Uterus (tissue), 2 donors: ENCODE data around the gene TRIM69.

Source experiments
- CTCF ChIP-seq, 4 experiments: fragments of 200-600 bp in 2 of 4; fragments of 450-650 bp in 2 of 4; sonication (generic) in 2 of 4; IDR thresholded peaks; one replicate each; pipeline ENCODE4 v1.5.1; 2016 to 2019; ENCODE audit warnings: antibody characterized with exemption in 4 of 4, mild to moderate bottlenecking in 2 of 4, moderate library complexity in 1 of 4
- POLR2A ChIP-seq, 2 donors: fragments of 450-650 bp; IDR thresholded peaks; one replicate each; pipeline ENCODE4 v1.6.1; 2016; ENCODE audit warnings: antibody characterized with exemption in 2 of 2, mild to moderate bottlenecking in 1 of 2, moderate library complexity in 1 of 2

GRCh38 chr15:44794072-44794471, 57.7 kb downstream of the TRIM69 start:
- TF ChIP-seq CTCF (IDR thresholded peaks at IDR 0.05) (no peak), POLR2A (IDR thresholded peaks at IDR 0.05) (no peak)
